Bronchial epithelial cell (primary cell): Measurements from ENCODE around the gene ABCC4. TPM values are rescaled to one million over a fixed set of nuclear protein-coding genes. Genes with fewer than 3 reads are reported as not detected.

ENCODE experiments used
- DNase-seq: peaks from one replicate; pipeline ENCODE4 v3.0.0-alpha.2; 2010; ENCODE audit warnings: low read depth
- FAIRE-seq: peaks from 2 replicates; lab custom pipeline; 2011; peaks lifted over from hg19 to GRCh38; lab: Jason Lieb, UNC
- H3K27me3 ChIP-seq: 2 replicates; pipeline ENCODE4 v1.5.1; 2011; ENCODE audit warnings: low read length; ENCODE audit not compliant: control insufficient read depth, insufficient read depth
- H3K36me3 ChIP-seq: 2 replicates; pipeline ENCODE4 v1.5.1; 2011; ENCODE audit warnings: low read length; ENCODE audit not compliant: control insufficient read depth, insufficient read depth
- H3K4me3 ChIP-seq: 2 replicates; pipeline ENCODE4 v1.5.1; 2011; ENCODE audit warnings: mild to moderate bottlenecking, low read depth, low read length, control low read depth
- CTCF ChIP-seq: IDR thresholded peaks from 2 replicates; pipeline ENCODE4 v1.5.1; 2011; ENCODE audit warnings: mild to moderate bottlenecking, moderate library complexity, low read length, control low read depth, inconsistent platforms; ENCODE audit not compliant: insufficient read depth, severe bottlenecking
- total RNA-seq: library from RNA; depleted of rRNA; stranded (reverse); fragments of >200 nt; gene quantifications from 2 replicates; pipeline ENCODE4 v1.2.1, GENCODE V29; 2014

Gene ABCC4
- total RNA-seq, 1 donor from 2014 or later = 6.8 TPM

GRCh38 chr13:95154413-95154886, 146.8 kb downstream of the ABCC4 start:
- FAIRE-seq (no peak), DNase-seq (peak; percentile 90)
- Histone ChIP-seq H3K27me3 (no peaks in the 10 kb centered on the region), H3K36me3 (no peaks in the 10 kb centered on the region), H3K4me3 (no peak overlapping the region)
- no peak for TF ChIP-seq CTCF

GRCh38 chr13:95153647-95154412, 147.4 kb downstream of the ABCC4 start:
- Histone ChIP-seq H3K27me3 (no peaks in the 10 kb centered on the region), H3K36me3 (no peaks in the 10 kb centered on the region), H3K4me3 (no peak overlapping the region)
- no peak for TF ChIP-seq CTCF
- DNase-seq = peak; percentile 65
- FAIRE-seq = no peak

- Histone ChIP-seq H3K27me3 (no peaks in the 10 kb centered on the region), H3K4me3 (no peak overlapping the region), H3K36me3 (no peaks in the 10 kb centered on the region)
- TF ChIP-seq CTCF = no peak
- FAIRE-seq (no peak), DNase-seq (no peak)
These were observed 149.2 kb downstream of the ABCC4 start for GRCh38 chr13:95151942-95152587.

GRCh38 chr13:95150555-95150954, 150.7 kb downstream of the ABCC4 start:
- H3K4me3 ChIP-seq = no peak overlapping the region
- peak; percentile 58 for DNase-seq
- no peak for FAIRE-seq
- TF ChIP-seq CTCF = no peak
- H3K27me3 ChIP-seq = no peaks in the 10 kb centered on the region
- no peaks in the 10 kb centered on the region for H3K36me3 ChIP-seq

- no peak for TF ChIP-seq CTCF
- Histone ChIP-seq H3K36me3 (no peaks in the 10 kb centered on the region), H3K27me3 (no peaks in the 10 kb centered on the region), H3K4me3 (no peak overlapping the region)
- FAIRE-seq = no peak
- no peak for DNase-seq
These were observed 154.8 kb downstream of the ABCC4 start for GRCh38 chr13:95146486-95146885.
